SK-N-SH treated with all-trans-retinoic acid at 6 μM for 48 hours (cell line): ENCODE results near the gene DDX11.
"Not testable (repeated sequence)": the region's sequence is repeated elsewhere in the genome, so short reads cannot be mapped to it uniquely, and the experiment has no call there.

Experiments used
- PATZ1 ChIP-seq: fragments of 250-450 bp; sonication (Bioruptor Pico); IDR thresholded peaks from 2 replicates; pipeline ENCODE4 v1.8.0; 2020; ENCODE audit warnings: mild to moderate bottlenecking, moderate library complexity, borderline replicate concordance
- RARB ChIP-seq: fragments of 250-450 bp; sonication (Bioruptor Pico); IDR thresholded peaks from 2 replicates; pipeline ENCODE4 v1.8.0; 2021; ENCODE audit warnings: mild to moderate bottlenecking, moderate library complexity
- TSHZ2 ChIP-seq: fragments of 250-450 bp; sonication (Bioruptor Pico); IDR thresholded peaks from 2 replicates; pipeline ENCODE4 v1.5.0; 2020; ENCODE audit warnings: mild to moderate bottlenecking, moderate library complexity

- not testable (repeated sequence) for TF ChIP-seq PATZ1 (CRISPR knock-in tag); RARB; TSHZ2
Observed at GRCh38 chr12:31076150-31076549, 2.5 kb downstream of the DDX11 start.
